Lung (tissue), 5 donors: ENCODE data around the gene CNTN6. TPM values are rescaled to one million over a fixed set of nuclear protein-coding genes. Genes with fewer than 3 reads are reported as not detected.

ENCODE experiments used
- polyA plus RNA-seq, 2 donors: library from polyadenylated mRNA; stranded (reverse); fragments of 200-250 nt; gene quantifications; one replicate each; pipeline ENCODE4 v1.2.1, GENCODE V29; 2013
- small RNA-seq: library from RNA; depleted of rRNA; stranded (forward); fragments of <200 nt; gene quantifications from one replicate; pipeline ENCODE3, GENCODE V24; 2014; ENCODE audit warnings: low replicate concordance
- total RNA-seq, 2 donors: library from RNA; depleted of rRNA in 1 of 2; stranded (reverse); fragments of >200 nt in 1 of 2; gene quantifications; one replicate each; pipeline ENCODE4 v1.2.1, GENCODE V29; 2014 to 2021
- donor health status: Bipolar disorder and iron deficiency.
- donor health status: healthy.
- donor health status: DM: yes; HTN: yes; CAD: no.

The CNTN6 gene
- total and polyA plus RNA-seq, 4 donors, result 3.1 to 22.7 (median 3.5) TPM

Small RNA genes within 50 kb of the gene (small RNA-seq; reads per million reads assigned to genes)
- not detected for gene CRB3P1
- not detected for gene RN7SL120P
